NCI-H345 treated with DMSO at 0.1 percent for 48 hours (cell line): ENCODE results near the gene GMPR.

Experiments used
- DNase-seq: peaks from one replicate; lab custom pipeline; 2025; ENCODE audit not compliant: unreplicated experiment; lab: John Stamatoyannopoulos, UW

The GMPR gene

GRCh38 chr6:16296061-16296670 is 57.8 kb downstream of the GMPR start:
- DNase-seq, result no peak

DNA sequence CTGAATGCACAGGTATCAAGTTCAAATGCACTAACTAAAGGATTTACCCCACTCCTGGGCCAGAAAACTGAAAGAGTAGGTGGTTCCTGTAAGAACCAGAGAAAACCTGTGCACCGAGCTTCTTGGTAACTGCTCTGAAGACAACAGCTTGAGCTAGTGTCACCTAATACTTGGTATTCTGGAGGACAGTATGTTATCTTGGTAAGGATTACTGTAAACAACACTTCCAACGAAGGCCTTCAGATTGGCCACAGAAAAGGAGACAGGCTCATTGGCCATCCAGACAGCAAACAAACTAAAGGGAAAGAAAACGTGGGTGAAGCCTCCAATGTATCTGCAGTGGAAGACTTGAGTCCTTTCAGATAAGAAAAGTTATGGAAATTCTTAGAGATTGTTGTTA is 61.5 kb downstream of the GMPR start:
- no peak for DNase-seq

- no peak for DNase-seq
Measured at GRCh38 chr6:16301511-16301910, 63.1 kb downstream of the GMPR start.

DNA sequence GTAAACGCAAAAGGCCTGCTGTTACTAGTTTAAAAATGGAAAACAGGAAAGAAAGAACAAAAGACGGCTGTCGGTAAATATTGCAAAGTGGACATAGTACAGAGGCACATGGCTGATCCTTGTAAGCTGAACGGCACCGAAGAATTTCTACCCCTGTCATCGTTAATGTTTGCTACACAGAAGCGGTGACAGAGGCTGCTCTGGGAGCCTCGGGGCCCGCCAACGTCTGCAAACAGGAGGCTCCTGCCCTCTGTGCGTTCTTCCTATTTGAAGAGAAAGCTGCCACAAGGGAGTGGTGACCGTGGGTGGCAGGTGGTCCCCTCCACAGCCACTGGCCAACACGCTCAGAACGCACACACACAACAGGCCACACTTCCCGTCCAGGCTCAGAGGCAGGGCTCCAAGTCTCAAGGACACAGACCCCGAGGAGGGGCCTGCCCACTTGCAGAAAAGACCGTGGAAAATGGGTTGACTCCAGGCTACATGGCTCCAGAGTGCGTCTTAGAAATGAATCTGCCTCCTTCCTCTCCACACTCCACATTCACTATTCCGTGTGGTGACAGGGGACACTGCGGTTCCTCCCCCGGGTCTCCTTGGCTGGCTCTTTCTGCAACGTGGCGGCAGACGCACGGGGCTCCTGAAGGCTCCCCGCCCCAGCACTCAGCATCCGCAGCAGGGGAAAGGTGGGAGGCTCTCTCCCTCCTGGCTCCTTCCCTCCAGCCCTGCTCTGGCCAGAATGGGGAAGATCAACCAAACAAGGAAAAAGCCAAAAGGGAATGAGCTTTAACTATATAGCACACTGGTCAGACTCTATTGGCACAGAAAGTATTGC is 64.5 kb downstream of the GMPR start:
- no peak for DNase-seq

- DNase-seq, result no peak
Measured at GRCh38 chr6:16305246-16305725, 66.9 kb downstream of the GMPR start.

GRCh38 chr6:16305788-16306187 is 67.4 kb downstream of the GMPR start:
- no peak for DNase-seq

DNA sequence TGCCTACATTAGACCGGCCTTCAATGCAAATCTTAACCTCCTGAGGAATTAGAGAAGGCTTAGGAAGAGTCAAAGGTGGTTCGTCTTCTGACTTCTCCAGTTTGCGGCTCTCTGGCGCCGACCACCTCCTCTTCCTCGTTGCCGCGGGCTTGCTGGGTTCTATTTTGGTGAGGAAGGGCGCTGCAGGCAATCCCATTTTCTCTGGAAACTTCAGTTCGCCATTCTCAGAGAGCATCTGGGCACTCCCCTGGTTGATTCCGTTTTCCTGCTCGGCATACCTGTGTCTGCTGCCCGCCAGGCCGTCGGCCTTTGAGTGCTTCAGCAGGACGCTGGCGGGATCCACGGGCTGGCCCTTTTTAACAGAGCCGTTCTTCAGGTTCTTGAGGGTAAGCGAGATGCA is 67.9 kb downstream of the GMPR start:
- DNase-seq, result no peak

DNA sequence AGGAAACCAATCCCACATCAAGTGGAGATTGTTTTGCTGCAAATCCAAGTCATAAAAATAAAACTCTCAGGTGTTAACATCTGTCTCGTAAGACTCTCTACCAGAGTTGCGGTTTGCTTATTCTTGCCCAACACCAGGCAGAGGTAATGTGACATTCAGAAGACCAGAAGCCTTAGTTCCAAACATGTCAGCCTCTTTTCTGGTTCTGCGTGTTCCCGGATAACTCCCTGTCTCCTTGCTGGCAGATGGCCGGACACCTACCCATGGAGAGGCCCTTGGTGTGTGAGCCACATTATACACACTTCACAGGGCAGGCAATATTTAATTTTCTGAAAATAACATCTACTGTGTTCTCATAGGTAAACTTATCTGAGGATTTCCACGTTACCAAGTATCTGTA is 73.4 kb downstream of the GMPR start:
- no peak for DNase-seq

DNA sequence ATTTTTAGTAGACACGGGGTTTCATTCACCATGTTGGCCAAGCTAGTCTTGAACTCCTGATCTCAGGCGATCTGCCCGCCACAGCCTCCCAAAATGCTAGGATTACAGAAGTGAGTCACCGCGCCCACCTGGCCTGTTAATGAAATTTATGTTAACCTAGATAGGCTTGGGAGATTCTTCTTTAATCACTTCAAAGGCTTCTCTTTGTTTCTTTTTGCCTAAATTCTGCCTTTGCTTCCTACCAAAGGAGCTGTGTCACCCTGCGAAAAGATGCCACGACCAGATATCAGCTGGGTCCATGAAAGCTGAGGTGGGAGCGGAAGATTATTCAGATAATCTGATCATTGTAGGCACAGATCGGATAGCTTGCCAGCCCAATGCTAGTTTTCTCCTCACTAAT is 75.3 kb downstream of the GMPR start:
- no peak for DNase-seq

GRCh38 chr6:16314296-16314695 is 75.9 kb downstream of the GMPR start:
- no peak for DNase-seq

- DNase-seq, result no peak
Measured at GRCh38 chr6:16316741-16317251, 78.4 kb downstream of the GMPR start.

GRCh38 chr6:16318538-16318937 is 80.2 kb downstream of the GMPR start:
- no peak for DNase-seq

DNA sequence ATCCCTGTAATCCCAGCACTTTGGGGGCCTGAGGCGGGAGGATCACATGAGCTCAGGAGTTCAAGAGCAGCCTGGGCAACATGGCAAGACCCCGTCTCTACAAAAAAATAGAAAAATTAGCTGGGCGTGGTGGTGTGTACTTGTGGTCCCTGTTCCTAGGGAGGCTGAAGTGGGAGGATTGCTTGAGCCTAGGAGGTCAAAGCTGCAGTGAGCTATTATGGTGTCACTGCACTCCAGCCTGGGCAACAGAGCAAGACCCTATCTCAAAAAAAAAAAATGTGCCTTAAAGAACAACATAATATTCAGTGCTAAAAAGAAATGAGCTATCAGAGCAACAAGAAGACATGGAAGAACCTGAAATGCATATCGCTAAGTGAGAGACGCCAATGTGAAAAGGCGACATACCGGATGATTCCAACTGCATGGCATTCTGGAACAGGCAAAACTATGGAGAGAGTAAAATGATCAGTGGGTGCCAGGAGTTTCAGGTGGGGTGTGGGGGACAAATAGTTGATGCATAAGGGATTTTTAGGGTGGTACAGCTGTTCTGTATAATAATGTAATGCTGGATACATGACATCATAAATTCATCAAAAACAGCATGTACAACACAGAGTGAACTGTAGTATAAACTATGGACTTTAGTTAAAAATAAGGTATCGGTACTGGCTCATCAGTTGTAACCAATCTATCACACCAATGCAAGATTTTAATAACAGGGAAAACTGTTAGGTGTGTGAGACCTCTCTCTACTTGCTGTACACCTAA is 80.8 kb downstream of the GMPR start:
- no peak for DNase-seq

DNA sequence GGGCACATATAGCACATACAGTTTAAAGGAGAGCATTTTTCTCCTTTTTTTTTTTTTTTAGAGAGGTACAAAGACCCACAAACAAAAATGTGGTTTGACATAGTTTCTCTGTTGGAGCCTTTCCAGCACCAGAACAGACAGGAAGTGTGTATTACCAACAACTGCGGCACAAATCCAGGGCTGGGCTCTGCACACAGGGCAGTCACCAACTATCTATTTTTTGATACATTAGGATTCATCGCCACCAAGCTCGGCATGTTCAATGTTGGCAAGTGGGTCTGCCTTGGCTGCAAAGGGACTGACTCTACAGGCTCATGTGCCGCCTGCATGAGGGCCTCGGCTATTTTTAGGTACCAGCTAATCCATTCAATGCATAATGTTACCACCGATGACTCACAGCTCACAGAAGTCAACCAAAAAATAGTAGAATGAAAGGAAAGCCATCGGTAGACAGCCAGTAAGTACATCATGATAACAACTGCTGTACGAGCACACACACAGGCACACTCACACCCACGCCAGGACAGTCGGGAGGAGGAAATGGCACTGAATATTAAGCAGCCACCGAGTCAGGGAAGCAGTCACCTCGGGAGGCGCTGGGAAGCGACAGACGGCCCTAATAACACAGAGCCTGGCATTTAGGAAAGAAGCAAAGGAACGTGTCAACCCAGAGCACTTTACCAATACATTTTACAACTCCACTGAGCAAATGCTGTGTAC is 81.6 kb downstream of the GMPR start:
- DNase-seq, result no peak

DNA sequence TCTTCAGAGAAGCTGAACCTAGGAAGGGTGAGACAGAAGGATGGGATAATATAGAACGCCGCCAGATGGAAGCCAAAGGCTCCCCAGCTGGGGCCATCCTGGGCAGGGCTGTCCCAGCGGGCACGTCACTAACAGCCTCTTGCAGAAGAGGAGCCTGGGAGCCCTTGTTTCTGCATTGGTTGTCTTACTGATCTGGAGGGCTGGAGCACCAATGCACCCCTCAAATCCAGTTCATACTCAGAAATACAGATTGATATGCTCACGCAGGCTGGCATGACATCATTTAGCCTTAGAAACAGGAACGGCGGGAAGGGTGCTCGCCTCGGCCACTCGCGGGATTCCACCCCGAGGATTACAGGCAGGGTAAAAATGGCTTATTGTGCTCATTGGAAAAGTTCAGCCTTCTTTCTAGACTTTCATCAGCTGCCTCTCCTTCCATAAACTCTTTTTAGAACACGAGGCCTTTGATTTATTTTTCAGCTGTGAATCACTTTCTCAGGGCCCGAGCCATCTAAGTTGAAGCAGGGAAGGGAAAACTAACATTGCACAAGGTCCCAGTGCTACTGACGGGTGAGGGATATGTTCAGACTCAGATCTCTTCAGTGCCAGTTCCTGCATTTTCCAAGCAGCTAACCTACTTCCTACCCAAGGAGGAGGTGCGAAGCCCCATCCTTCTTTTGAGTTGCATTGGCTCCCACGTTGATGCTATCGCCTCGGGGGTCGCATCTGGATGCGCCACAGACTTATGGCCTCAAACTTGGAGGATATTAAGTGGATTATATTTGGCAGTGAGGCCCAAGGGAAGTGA is 82.3 kb downstream of the GMPR start:
- DNase-seq, result no peak

GRCh38 chr6:16321341-16321710 is 82.9 kb downstream of the GMPR start:
- no peak for DNase-seq

DNA sequence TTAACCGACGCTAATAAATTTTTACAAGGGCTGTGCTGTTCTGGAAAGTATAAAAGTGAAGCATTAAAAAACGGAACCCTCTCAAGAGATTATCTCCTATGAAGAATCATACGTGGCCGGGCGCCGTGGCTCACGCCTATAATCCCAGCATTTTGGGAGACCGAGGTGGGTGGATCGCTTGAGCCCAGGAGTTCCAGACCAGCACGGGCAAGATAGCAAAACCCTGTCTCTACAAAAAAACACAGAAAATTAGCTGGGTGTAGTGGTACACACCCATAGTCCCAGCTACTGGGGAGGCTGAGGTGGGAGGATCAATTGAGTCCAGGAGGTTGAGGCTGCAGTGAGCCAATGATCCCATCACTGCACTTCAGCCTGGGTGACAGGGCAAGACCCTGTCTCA is 83.4 kb downstream of the GMPR start:
- DNase-seq, result no peak

- DNase-seq, result no peak
Measured at GRCh38 chr6:16322666-16323312, 84.4 kb downstream of the GMPR start.

GRCh38 chr6:16324184-16324583 is 85.8 kb downstream of the GMPR start:
- DNase-seq, result no peak
